RCC 7860 (cell line): ENCODE measurements around the gene CLDN16.
A peak's percentile ranks its signal among the peaks of the same experiment; 100 is the strongest.

Source experiments
- DNase-seq: peaks from one replicate; pipeline ENCODE4 v3.0.0-alpha.2; 2015; ENCODE audit warnings: low spot score
- FAIRE-seq: peaks from 2 replicates; lab custom pipeline; 2012; peaks lifted over from hg19 to GRCh38; lab: Jason Lieb, UNC

CLDN16 gene, protein sequence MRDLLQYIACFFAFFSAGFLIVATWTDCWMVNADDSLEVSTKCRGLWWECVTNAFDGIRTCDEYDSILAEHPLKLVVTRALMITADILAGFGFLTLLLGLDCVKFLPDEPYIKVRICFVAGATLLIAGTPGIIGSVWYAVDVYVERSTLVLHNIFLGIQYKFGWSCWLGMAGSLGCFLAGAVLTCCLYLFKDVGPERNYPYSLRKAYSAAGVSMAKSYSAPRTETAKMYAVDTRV

DNA sequence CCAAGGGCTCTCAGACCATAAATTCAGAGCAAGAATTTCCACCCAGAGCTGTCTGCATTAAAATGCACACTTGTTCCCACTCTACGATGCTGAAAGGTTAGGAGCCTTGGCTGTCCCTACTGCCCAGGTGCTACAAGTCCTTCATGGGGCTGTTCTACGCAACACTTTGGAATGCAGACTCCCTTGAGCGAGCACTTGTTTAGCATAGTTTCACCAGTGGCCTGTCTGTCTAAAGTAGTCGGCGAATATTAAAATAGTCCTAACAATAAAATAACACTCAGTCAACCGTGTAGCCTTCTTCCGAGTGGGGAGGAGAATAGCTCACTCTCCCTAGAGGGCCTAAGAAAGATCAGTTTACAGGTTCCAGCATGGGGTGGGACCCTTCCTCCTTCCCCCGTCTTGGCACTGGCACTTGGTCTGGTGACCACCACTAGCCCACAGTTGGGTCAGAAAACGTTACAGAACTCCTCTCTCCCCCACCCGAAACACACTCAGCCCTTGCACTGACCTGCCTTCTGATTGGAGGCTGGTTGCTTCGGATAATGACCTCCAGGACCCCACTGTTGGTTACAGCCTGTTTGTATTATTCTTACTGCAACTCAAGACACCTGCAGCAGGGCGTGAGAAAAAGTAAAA is at the start of gene CLDN16:
CLDN16 (plus strand) TSS at position 586 of the 636 bp plus-strand sequence. CDS start 167 bp downstream, outside the sequence.
- DNase-seq (no peak), FAIRE-seq (no peak)

DNA sequence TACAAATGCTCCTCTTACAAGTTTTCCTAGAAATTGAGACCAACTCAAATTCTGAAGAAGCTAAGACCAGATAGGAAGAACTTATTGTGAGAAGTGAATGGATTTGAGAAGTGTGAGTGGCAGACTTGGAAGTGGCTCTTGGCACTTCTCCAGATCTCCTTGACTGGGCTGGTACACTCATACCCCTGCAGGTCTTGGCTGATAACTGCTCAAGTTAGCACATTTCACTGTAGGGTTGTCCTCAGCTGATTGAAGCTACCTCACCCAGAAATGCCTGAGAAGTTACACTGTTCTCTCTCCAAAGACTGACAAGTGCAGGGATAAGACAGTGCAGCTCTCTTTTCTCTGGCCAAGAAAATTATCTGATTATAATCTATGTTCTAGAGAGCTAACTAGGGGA is 49.2 kb upstream of the CLDN16 start:
- FAIRE-seq = no peak

GRCh38 chr3:190339130-190339529 is 48.8 kb upstream of the CLDN16 start:
- FAIRE-seq = peak; percentile 8

More for the DNA sequence above, 49.2 kb upstream of the CLDN16 start:
- peak; percentile 59 for DNase-seq

GRCh38 chr3:190340071-190340470 is 47.9 kb upstream of the CLDN16 start:
- DNase-seq (no peak), FAIRE-seq (no peak)

More at GRCh38 chr3:190339130-190339529, 48.8 kb upstream of the CLDN16 start:
- peak; percentile 52 for DNase-seq

DNA sequence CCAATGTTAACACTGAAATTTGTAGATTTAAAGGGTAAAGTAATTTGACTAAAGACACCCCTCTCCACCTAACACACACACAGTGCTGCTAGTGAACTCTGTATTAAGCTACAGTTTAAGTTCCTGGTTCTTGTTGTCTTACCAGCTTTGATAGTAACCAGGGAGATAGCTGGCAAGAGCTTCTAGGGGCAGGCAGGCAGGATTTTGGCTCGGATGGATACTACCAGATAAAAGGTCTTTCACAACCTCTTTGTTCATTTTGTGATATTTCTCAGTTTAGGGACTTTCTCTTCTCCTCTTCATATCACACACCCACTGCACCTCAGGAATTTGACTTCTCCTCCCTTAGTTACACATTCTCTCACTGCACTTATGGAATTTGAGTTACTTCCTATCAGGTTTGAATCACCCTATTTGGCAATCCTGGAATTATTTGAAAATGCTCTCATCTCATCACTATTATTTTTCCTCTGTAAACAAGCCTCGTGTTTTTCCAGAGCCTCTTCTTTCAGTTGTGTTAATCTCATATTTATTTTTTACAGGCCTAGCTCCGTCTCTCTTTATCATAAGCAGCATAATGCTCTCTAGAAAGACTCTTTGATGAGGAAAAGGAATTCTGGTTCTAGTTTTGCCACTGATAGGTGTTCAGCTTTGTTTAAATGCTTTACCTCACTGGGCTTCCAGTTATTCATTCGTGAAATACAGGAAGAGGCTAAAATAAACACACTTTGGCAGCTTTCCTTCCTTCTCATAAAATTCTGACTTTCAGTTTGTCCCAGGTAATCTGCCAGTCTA is 42.7 kb upstream of the CLDN16 start:
- DNase-seq = peak; percentile 100

GRCh38 chr3:190345878-190346277 is 42.1 kb upstream of the CLDN16 start:
- DNase-seq (peak; percentile 73), FAIRE-seq (no peak)

More for the DNA sequence above, 42.7 kb upstream of the CLDN16 start:
- peak; percentile 98 for FAIRE-seq

GRCh38 chr3:190346541-190346940 is 41.4 kb upstream of the CLDN16 start:
- DNase-seq (peak; percentile 75), FAIRE-seq (no peak)

DNA sequence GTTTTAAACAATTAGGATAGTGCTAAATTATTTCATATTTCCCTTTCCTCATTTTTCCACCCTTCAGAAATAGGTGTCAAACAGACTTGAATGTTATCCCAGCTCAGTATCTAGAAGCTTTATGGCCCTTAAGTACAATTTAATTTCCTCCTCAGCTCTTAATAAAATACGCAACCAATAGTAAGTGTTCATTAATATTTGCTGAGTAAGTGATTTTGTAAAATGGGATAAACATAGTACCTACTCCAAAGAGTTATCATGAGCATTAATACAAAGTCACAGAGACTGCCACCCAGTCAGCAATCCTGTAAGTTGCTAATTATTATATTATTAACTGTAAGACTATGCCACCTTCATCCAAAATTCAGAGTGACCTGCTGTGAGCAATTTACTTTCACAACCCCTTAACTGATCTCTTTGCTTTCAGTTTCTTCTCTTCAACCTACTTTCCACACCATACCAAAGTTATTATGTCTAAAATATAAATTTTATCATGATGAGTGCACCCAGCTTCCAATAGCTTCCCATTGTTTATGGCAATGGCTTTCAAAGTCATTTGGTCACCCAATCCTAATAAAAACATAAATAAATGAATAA is 35.0 kb upstream of the CLDN16 start:
- DNase-seq = no peak

GRCh38 chr3:190356246-190356645 is 31.7 kb upstream of the CLDN16 start:
- FAIRE-seq = peak; percentile 23
- DNase-seq = no peak

More for the DNA sequence above, 35.0 kb upstream of the CLDN16 start:
- FAIRE-seq = no peak

DNA sequence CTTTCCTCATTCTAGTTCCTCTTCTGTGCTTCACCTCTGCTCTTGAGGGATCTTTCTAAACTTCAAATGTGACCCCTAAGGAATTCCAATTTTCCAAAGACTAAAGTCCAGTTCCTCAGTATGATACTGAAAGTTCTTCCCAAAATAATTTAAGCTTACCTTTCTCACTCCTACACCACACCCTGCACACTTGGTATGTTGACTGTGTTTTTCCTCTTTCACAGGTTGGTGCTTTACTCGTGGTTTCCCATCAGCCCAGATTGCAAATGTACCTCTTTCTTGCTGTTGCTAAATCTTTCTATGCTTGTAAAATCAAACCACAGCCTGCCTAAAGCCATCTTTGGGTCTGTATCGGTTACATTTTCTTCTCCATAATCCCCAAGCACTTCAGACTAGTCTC is 30.5 kb upstream of the CLDN16 start:
- DNase-seq = no peak
- FAIRE-seq = no peak

- no peak for FAIRE-seq
- no peak for DNase-seq
Measured at GRCh38 chr3:190359813-190360212, 28.1 kb upstream of the CLDN16 start.

DNA sequence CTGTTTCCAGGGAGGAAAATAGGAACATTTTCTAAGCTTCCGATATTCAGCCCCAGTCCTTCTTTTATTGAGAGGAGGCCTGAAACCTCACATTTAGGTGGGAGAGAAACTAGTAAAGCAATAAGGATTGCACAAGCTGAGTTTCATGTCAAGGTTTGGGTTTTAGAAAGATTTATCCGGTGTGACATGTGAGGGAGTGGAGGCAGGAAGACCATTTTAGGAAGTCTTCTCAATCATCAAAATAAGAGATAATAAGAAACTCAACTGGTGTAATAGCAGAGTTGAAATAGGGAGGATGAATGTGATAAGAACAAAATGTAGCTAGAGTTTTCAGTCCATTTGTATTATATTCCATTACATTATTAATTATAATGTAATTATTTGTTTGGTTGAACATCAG is 27.7 kb upstream of the CLDN16 start:
- no peak for FAIRE-seq
- DNase-seq = no peak

DNA sequence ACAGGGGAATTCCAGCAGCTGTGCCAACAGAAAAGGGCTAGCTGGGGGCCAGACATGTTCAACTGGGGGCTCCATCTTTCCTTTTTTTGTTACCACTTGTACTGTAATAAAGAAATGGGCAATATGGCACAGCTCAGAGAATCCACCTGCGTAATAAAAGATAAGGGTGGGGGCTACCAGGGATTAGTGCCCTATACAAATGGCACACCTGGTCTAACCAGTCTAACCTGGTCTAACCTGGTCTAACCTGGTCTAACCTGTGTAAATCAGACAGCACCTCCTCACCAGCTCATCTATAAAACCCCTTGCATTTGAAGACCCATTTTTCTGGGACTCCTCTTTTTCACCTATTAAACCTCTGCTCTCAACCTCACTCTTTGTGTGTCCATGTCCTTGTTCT is 26.2 kb upstream of the CLDN16 start:
- DNase-seq (no peak), FAIRE-seq (no peak)

DNA sequence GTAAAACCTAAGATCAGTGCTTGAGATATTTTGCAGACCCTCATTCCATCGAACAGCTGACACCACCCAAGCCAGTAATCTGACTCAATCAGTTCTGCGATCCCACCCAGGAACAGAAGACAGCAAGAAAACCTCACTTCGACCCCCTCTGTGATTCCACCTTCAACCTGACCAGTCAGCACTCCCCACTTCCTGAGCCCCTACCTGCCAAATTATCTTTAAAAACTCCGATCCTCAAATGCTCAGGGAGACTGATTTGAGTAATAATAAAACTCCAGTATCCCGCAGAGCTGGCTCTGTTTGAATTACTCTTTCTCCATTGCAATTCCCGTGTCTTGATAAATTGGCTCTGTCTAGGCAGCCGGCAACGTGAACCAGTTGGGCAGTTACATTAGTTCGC is 25.7 kb upstream of the CLDN16 start:
- DNase-seq = no peak
- FAIRE-seq = no peak

- DNase-seq (peak; percentile 64), FAIRE-seq (peak; percentile 78)
Measured at GRCh38 chr3:190366133-190366532, 21.8 kb upstream of the CLDN16 start.

DNA sequence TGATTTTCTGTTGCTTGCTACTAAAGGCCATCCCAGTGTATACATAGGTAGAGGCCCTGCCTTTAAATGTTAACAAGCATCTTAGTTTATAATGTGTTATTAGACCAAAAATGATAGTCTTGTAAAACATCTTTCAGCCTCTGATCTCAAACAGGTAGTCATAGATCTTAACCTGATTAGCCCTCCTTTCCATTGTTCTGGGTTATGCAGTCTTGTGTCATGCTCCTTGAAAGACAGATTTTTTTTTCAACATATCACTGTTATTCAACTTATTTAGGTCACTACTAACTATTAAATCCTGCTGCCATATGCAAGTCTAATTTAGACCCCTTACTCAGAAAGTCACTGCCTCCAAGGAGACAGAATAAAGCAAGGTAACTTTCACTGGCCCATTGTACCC is 19.1 kb upstream of the CLDN16 start:
- DNase-seq (no peak), FAIRE-seq (no peak)

- FAIRE-seq (peak; percentile 24), DNase-seq (no peak)
Measured at GRCh38 chr3:190369668-190370295, 18.2 kb upstream of the CLDN16 start.

DNA sequence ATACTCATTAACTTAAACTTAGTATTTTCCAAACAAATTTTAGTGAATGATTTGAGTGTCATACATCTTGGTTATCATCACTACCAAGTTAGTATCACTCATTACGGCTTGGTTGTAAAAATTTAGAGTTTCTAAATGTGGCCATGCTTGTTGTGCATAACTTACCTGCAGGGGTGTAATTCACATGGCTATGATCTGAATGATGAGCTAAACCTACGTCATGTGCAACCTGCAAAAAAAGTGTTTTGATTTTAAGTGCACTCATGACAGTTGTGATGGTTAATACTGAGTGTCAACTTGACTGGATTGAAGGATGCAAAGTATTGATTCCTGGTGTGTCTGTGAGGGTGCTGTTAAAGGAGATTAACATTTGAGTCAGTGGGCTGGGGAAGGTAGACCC is 17.6 kb upstream of the CLDN16 start:
- FAIRE-seq = no peak
- DNase-seq = no peak

- DNase-seq (no peak), FAIRE-seq (no peak)
Measured at GRCh38 chr3:190371152-190371551, 16.8 kb upstream of the CLDN16 start.

DNA sequence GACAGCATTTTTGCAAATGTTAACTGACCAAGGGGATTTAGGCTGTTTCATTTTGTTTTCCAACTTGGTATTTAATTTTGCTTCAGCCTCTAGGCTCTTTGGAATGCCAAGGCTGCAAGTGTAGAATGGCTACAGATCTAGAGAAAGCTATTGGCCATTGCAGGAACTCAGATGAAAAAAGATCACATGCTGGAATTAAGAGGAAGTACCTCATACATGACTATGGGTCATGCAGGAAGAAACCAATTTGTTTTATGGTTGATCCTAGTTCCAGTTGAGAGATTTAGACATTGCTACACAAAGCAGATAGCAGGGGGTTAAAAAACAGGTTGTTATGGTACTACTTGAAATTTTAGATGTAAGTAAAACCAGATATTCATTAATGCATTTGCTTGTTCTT is 12.7 kb upstream of the CLDN16 start:
- FAIRE-seq (no peak), DNase-seq (peak; percentile 18)

DNA sequence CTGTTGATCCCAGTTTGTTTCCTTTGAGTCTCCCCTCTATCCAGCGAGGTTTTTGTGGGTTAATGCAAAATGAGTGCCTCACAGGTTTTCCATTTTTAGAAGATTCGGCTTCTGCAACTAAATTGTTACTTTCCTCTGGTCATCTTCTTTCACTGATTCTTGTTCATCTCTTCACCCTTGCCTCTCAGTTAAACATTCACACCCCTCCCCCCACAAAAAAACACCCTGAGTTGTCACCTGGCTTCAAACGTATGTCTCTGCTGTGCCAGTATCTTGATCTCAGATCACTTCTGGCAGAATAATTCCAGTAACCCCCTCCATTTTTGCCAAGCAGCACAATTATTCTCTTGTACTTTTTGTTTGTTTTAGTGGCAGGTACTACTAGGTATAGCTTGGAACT is 12.3 kb upstream of the CLDN16 start:
- FAIRE-seq = no peak
- no peak for DNase-seq
